GM12878 (cell line): ENCODE measurements around the gene PLPP3.

ENCODE experiments used
- ATF2 ChIP-seq: IDR thresholded peaks from 2 replicates; pipeline ENCODE4 v1.6.1; 2012; ENCODE audit warnings: low read length, inconsistent platforms
- ELK1 ChIP-seq: IDR thresholded peaks from 2 replicates; pipeline ENCODE4 v1.6.1; 2012; ENCODE audit warnings: low read depth, low read length, improper control_type of control experiment
- FOXK2 ChIP-seq: fragments of 450-650 bp; IDR thresholded peaks from 2 replicates; pipeline ENCODE4 v1.6.1; 2017; ENCODE audit warnings: mild to moderate bottlenecking, moderate library complexity
- POLR2AphosphoS5 ChIP-seq: IDR thresholded peaks from 2 replicates; pipeline ENCODE4 v1.6.1; 2011; ENCODE audit warnings: mild to moderate bottlenecking, low read length, inconsistent platforms
- RAD21 ChIP-seq: IDR thresholded peaks from 2 replicates; pipeline ENCODE4 v1.6.1; 2011; ENCODE audit warnings: mild to moderate bottlenecking, low read depth, low read length, moderate library complexity; ENCODE audit not compliant: insufficient read depth
- SUPT20H ChIP-seq: IDR thresholded peaks from 2 replicates; pipeline ENCODE4 v1.6.1; 2011; ENCODE audit warnings: low read depth, mild to moderate bottlenecking, low read length, moderate library complexity, borderline replicate concordance; ENCODE audit not compliant: control insufficient read depth

GRCh38 chr1:56564615-56565014 lies 14.7 kb downstream of the PLPP3 start:
- TF ChIP-seq RAD21 (no peak), ATF2 (no peak), SUPT20H (no peak), ELK1 (no peak), FOXK2 (no peak), POLR2AphosphoS5 (no peak)
